ENCODE results near the gene CELF3. TPM values are rescaled to one million over a fixed set of nuclear protein-coding genes. Genes with fewer than 3 reads are reported as not detected.

CELF3 gene
- polyA plus RNA-seq, 1 experiment = not detected

DNA sequence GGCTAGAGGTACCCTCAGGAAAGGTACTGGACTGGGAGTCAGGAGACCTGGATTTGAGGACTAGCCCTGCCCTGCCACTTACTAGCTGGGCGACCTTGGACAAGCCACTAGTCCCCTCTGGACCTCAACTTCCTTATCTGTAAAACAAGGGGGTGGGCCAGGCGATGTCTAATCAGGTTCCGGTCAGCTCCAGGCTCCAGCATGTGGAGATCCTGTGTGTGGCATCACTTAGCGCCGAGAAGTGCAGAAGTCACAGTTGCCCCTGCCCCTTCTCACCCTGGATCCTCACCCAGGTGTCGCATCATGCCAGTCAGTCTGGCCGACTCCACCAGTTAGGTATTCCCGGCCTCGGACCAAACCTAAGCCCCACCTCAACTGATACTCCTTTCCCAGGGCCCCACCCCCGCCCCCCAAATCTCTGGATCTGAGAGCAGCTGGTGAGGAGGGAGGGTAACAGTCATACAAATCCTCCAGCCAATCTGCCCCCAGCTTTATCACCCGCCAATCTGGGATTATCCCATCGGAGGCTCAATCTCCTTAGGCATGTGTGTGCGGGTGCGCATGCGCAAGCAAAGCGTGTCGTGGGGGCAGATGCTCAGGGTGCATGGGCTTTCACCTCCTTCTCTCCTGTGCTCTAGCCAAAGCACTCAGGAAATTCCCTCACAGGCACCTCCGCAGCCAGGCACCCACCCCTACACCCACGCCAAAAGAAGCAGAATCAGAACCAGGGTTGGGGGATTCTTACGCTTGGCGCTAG is 5.4 kb downstream of the CELF3 start:
- ChIA-PET POLR2A (no interaction called here), CTCF (no interaction called here)
- TF ChIP-seq, protein P1, sequence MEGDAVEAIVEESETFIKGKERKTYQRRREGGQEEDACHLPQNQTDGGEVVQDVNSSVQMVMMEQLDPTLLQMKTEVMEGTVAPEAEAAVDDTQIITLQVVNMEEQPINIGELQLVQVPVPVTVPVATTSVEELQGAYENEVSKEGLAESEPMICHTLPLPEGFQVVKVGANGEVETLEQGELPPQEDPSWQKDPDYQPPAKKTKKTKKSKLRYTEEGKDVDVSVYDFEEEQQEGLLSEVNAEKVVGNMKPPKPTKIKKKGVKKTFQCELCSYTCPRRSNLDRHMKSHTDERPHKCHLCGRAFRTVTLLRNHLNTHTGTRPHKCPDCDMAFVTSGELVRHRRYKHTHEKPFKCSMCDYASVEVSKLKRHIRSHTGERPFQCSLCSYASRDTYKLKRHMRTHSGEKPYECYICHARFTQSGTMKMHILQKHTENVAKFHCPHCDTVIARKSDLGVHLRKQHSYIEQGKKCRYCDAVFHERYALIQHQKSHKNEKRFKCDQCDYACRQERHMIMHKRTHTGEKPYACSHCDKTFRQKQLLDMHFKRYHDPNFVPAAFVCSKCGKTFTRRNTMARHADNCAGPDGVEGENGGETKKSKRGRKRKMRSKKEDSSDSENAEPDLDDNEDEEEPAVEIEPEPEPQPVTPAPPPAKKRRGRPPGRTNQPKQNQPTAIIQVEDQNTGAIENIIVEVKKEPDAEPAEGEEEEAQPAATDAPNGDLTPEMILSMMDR (IDR thresholded peaks at IDR 0.05; ENCODE audit: low read depth, low read length) = no peak
- Histone ChIP-seq H3K9me3 (ENCODE audit: control insufficient read depth, insufficient read depth, low read length) (no peaks in the 10 kb centered on the region; the same call in 1 of the 2 replicates), H3K4me3 (ENCODE audit: low read depth, low read length) (no peak overlapping the region), H3K27ac (ENCODE audit: low read depth, low read length) (no peak overlapping the region), H3K27me3 (ENCODE audit: control insufficient read depth, insufficient read depth, low read length) (peaks cover 44% of the 10 kb centered on the region)
- no peak for DNase-seq (ENCODE audit: low read depth, low spot score)

DNA sequence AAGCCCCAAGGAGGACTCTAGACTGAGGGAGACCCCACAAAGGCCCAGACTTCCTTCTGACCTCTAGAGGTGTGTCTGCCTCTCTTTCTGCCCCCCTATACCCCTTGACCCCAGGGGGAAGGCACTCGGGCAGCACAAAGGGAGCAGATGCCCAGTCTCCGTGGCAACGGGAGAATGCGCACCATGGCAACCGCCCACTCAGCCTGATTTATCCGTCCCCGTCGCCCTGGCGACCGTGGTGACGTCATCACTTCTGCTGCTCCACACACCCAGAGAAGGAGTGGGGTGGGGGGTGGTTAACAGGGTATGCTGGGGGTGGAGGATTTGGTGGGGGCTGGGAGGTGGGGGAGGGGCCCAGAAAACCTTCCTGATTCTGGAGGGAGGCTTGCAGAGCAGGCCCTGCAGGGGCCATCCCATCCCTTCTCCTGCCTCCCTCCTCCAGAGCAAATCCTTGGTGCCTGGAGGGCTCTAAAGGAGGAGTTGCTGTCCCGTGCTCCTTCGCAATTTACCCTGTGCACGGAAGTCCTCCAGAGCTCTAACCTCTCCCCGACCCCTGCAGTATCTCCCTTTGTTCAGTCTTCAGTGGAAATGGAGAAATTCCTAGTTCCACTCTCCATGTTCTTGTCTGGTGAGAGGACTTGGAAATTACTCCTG is 6.3 kb downstream of the CELF3 start:
- DNase-seq (ENCODE audit: low read depth, low spot score) = no peak

DNA sequence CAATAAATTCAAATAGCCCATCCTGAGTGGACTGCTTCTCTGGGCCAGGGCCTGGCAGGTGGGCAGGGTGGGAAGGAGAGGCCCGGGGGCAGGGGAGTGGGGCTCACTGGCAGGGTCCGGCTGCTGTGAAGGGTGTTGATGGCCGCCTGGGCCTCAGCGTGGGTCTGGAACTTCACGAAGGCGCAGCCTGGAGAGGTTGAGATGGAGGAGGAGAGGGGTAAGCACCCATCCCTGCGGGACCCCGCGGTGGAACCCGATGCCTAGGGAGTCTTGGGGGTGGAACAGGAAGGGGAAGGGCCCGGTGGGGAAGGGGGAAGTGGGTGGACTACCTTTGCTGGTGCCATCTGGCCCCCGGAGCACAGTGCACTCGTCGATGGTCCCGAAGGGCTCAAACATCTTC is 7.7 kb downstream of the CELF3 start:
- ChIA-PET POLR2A (no interaction called here), CTCF (no interaction called here)
- no peak for DNase-seq (ENCODE audit: low read depth, low spot score)
- H3K27ac ChIP-seq (ENCODE audit: low read depth, low read length) = no peak overlapping the region
- peaks cover 21% of the 10 kb centered on the region for H3K27me3 ChIP-seq (ENCODE audit: control insufficient read depth, insufficient read depth, low read length)
- TF ChIP-seq, protein P1 (IDR thresholded peaks at IDR 0.05; ENCODE audit: low read depth, low read length) = no peak
- H3K4me3 ChIP-seq (ENCODE audit: low read depth, low read length) = no peak overlapping the region
- H3K9me3 ChIP-seq (ENCODE audit: control insufficient read depth, insufficient read depth, low read length) = no peaks in the 10 kb centered on the region; the same call in 1 of the 2 replicates

More for the DNA sequence above, 6.3 kb downstream of the CELF3 start:
- TF ChIP-seq, protein P1 (IDR thresholded peaks at IDR 0.05; ENCODE audit: low read depth, low read length) = no peak
- H3K27me3 ChIP-seq (ENCODE audit: control insufficient read depth, insufficient read depth, low read length) = peaks cover 34% of the 10 kb centered on the region
- H3K27ac ChIP-seq (ENCODE audit: low read depth, low read length) = no peak overlapping the region
- H3K9me3 ChIP-seq (ENCODE audit: control insufficient read depth, insufficient read depth, low read length) = no peaks in the 10 kb centered on the region; the same call in 1 of the 2 replicates
- no peak overlapping the region for H3K4me3 ChIP-seq (ENCODE audit: low read depth, low read length)
- ChIA-PET POLR2A (no interaction called here), CTCF (interaction anchor here (0.6 kb wide), 1 partner anchor 162 kb away, joined by 4 read pairs; no protein-coding TSS in a partner anchor)

DNA sequence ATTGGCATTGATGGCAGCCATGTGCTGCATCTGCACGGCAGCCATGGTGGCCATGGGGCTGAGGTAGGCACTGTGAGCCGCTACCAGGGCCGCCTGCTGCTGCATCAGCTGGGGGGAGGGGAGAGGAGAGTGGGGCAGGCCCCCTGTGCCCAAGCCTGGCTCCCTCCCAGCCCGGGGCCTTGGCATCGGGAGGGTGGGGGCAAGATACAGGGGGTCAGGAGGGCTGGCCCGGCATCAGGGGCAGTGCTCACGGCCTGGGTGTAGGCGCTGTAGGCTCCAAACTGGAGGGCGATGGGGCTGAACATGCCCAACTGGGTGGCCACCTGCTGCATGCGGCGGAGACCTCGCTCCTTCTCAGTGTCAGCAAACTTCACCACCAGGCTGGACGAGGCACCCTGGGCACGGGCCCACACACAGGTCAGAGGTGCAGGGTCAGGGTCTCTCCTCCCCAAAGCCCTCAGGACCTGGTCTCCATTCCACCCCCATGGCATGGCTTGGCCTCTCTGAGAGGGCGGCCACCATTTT is 9.0 kb downstream of the CELF3 start:
- no peak for DNase-seq (ENCODE audit: low read depth, low spot score)
- no peak overlapping the region for H3K27ac ChIP-seq (ENCODE audit: low read depth, low read length)
- TF ChIP-seq, protein P1 (IDR thresholded peaks at IDR 0.05; ENCODE audit: low read depth, low read length) = no peak
- POLR2A ChIA-PET = interaction anchor here (0.6 kb wide), 1 partner anchor 11 kb away, joined by 3 read pairs; no protein-coding TSS in a partner anchor
- H3K27me3 ChIP-seq (ENCODE audit: control insufficient read depth, insufficient read depth, low read length) = peaks cover 11% of the 10 kb centered on the region
- H3K4me3 ChIP-seq (ENCODE audit: low read depth, low read length) = no peak overlapping the region
- H3K9me3 ChIP-seq (ENCODE audit: control insufficient read depth, insufficient read depth, low read length) = no peaks in the 10 kb centered on the region; the same call in 1 of the 2 replicates
- CTCF ChIA-PET = interaction anchor here (0.7 kb wide), 1 partner anchor 15 kb away, joined by 7 read pairs; no protein-coding TSS in a partner anchor
